ENCODE results near the gene ABLIM3. TPM values are rescaled to one million over a fixed set of nuclear protein-coding genes. Genes with fewer than 3 reads are reported as not detected.

The ABLIM3 gene
- total RNA-seq, 1 donor from 2014 or later: 20.0 TPM

DNA sequence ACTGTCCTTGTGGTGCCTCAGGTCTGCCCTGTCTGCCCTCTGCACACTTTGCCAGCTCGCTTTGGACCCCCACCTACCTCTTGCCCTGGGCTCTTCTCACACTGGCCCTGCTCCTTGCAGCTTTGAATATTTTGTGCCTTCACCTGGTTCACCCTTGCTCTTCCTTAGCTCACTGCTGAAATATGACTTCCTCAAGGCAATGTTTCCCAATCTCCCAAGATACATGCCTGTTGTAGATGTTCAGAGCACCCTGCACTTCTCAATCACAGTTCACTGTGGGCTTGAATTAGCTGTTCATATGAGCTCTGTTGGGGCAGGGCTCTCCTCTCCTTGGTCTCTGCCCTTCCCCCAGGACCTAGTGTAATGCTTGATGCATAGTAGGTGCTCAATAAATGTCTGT, 138.4 kb downstream of the ABLIM3 start:
- DNase-seq (ENCODE audit: low read depth in 2 of 2): no peak

DNA sequence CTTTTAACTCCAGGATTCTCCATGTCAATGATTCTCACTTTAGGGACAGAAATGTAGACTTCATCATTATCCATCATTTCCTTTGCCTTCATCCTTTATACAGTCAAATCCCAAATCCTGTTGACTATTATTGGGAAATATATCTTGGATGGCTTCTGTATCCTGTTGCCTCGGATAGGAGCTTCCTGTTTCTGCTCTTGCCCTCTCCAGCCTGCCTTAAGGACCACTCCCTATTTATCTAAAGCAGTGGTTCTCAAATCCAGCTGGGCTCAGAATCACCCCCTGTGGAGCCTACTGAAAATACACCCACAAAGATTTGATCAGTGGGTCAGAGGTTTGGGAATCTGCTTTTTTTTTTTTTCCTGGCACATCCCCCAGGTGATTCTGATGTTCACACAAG, 138.8 kb downstream of the ABLIM3 start:
- DNase-seq (ENCODE audit: low read depth in 2 of 2): peak in 1 of 2 donors; percentile 25

GRCh38 chr5:149280802-149281201, 139.5 kb downstream of the ABLIM3 start:
- no peak for DNase-seq (ENCODE audit: low read depth in 2 of 2)

DNA sequence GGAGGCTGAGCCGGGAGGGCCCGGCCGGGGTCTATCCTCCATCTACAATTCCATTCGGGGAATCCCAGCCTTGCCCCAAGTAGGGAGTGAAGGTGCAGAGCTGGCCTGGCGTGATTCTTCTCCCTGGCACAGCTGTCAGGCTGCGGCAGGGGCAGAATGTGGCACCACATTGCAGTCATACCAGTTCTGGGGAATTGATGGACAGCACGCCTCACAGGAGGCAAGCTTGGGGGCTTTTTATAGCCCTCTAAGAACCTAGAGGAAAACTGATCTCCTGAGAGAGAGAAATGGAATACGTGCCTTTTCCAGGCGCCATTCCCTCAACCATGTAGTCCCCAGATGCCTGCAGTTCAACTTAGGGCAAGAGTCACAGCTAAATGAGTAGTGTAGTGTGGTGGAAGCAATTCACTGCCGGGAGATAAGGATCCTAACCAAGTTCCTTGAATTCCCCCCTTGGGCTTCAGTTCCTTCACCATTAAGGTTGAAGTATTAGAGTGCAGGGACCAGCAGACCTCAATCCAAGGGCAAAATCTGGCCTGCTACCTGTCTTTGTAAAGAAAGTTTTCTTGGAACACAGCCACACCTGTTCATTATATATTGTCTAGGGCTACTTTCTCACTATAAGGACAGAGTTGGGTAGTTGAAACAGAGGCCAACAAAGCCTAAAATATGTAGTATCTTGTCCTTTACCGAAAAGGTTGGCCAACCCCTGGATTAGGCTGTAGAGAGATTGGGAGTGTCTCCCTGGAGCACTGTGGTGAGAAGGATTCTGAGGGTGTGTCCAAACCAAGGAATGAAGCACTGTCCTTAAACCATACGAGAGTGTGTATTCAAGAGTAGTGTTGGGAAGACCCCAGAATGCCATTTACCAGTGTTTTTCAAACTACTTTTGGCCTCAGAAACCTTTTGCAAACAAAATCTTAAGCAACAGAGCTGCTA, 141.0 kb downstream of the ABLIM3 start:
- DNase-seq (ENCODE audit: low read depth in 2 of 2): no peak

- DNase-seq (ENCODE audit: low read depth in 2 of 2): no peak
These were observed 141.7 kb downstream of the ABLIM3 start for GRCh38 chr5:149282966-149283332.

GRCh38 chr5:149283626-149284480, 142.6 kb downstream of the ABLIM3 start:
- DNase-seq (ENCODE audit: low read depth in 2 of 2): peak in 1 of 2 donors; percentile 16

DNA sequence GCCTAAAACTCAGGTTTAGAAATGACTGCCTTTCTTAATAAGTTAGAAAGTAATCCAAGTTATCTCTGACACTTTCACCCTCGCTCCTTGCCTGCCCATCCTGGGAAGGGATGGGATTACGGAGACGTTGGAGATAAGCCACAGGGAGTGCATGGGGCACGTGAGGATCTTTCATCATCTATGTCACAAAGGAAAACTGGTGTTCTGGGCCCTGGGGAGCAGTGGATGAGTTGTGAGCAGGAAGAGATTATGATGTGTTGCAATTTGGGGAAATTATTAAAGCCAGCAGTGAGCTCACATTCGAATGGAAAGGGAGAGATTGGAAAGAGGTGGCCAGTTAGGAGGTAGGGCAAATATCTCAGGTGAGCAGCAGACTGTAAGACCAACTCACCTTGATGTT, 143.2 kb downstream of the ABLIM3 start:
- peak; percentile 34 to 63 for DNase-seq (ENCODE audit: low read depth in 2 of 2)

DNA sequence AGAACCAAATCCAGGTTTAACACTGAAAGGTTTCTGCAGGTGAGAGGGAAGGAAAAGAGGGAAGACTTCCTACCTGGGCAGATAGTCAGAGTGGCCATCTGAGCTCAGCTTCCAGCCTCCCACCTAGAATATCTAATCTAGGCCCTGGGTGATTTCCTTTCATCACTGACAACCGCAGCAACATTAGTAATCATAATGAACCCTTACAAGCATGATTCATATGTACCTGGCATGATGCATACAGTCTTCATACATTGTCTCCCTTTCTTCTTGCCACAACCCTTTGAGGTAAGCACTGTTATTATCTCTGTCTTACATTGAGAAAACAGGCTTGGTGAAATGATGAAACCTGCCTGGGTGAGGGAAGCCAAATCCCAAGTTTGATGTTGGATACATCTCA, 143.9 kb downstream of the ABLIM3 start:
- no peak for DNase-seq (ENCODE audit: low read depth in 2 of 2)

GRCh38 chr5:149288436-149288835, 147.1 kb downstream of the ABLIM3 start:
- DNase-seq (ENCODE audit: low read depth in 2 of 2): peak; percentile 79 to 97

DNA sequence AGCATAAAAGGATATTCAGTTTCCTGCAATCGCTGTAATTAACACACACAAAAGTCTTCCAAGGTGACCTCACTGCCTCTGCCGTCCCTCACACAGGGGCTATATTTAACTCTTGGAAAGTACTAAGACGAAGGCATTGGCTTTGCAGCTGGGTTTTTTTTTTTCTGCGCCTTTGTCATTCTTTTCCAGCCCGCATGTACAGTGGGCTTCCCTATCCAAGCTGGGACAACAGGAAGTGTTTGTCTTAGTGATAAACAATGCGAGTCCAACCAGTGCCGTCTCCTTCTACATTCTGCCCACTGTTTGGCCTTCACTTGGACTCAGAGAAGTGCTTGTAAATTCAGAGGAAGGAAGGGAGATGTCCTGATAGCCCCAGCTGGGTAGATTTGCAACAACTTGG, 148.0 kb downstream of the ABLIM3 start:
- peak in 1 of 2 donors; percentile 95 for DNase-seq (ENCODE audit: low read depth in 2 of 2)

GRCh38 chr5:149294872-149295829, 153.9 kb downstream of the ABLIM3 start:
- no peak for DNase-seq (ENCODE audit: low read depth in 2 of 2)

- DNase-seq (ENCODE audit: low read depth in 2 of 2): peak in 1 of 2 donors; percentile 62
These were observed 156.2 kb downstream of the ABLIM3 start for GRCh38 chr5:149297340-149298025.

- no peak for DNase-seq (ENCODE audit: low read depth in 2 of 2)
These were observed 156.9 kb downstream of the ABLIM3 start for GRCh38 chr5:149298163-149298562.

DNA sequence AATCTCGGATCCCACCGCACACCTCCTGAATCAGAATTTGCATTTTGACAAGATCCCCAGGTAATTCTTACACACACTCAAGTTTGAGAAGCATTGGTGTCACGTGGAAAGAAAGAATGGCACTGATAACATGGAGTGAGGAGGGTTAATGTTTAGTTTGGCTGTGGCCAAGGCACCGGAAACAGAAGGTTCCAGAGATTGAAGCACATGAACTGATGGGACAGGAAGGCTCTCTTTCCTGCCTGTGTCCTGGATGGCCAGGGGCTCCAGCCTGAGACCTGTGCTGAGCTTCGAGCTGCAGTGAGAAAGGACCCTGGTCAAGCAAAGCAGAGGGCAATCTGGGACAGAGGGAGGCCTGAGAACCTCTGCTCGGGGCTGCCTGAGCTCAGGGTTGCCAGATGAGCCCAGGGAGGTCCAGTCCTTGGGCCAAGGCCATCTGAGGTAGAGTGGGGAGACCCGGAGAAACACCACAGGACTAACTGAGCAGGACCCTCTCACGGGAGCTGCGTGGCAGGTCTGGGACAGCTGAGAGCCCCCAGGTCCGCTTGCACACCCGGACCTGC, 157.6 kb downstream of the ABLIM3 start:
- peak; percentile 88 to 97 for DNase-seq (ENCODE audit: low read depth in 2 of 2)

DNA sequence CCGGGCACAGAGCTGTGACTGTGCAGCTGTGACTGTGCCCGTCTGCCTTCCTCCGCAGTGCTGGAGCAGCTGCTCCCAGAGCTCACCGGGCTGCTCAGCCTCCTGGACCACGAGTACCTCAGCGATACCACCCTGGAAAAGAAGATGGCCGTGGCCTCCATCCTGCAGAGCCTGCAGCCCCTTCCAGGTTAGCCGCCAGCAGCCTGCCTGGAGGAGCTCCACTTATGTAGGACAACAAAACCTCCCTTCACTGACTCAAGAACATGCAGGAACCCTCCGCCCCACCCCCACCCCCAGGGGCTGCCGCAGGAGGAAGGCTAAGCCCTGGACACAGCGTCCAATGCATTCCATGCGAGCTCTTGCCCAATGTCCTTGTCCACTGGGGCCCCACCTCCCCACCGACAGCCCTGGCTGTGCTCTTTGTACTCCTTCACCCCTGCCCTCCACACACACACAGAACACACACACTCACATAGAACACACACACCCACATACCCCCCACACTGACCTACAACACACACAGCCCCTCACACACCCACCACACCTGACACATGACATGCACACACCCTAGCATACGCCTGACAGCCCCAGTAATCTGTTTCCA, 158.3 kb downstream of the ABLIM3 start:
- DNase-seq (ENCODE audit: low read depth in 2 of 2): no peak

DNA sequence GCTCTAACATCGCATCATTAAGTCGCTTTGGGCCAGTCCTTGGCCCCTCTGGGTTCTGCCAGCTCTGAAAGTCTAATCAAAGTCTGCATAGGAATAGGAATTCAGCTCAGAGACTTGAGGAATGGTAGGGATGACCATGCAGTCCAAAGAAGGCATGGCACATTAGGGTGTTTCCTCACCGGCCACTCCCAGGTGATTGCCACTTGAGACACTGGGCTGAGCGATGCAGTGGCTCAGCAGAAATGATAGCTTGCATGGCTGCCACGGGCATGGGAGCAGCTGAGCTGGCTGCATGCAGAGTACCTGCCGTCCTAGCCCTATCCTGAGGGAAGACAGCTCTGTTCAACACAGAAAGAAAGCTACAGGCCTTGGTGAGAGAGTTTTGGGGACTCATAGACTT, 159.1 kb downstream of the ABLIM3 start:
- no peak for DNase-seq (ENCODE audit: low read depth in 2 of 2)

DNA sequence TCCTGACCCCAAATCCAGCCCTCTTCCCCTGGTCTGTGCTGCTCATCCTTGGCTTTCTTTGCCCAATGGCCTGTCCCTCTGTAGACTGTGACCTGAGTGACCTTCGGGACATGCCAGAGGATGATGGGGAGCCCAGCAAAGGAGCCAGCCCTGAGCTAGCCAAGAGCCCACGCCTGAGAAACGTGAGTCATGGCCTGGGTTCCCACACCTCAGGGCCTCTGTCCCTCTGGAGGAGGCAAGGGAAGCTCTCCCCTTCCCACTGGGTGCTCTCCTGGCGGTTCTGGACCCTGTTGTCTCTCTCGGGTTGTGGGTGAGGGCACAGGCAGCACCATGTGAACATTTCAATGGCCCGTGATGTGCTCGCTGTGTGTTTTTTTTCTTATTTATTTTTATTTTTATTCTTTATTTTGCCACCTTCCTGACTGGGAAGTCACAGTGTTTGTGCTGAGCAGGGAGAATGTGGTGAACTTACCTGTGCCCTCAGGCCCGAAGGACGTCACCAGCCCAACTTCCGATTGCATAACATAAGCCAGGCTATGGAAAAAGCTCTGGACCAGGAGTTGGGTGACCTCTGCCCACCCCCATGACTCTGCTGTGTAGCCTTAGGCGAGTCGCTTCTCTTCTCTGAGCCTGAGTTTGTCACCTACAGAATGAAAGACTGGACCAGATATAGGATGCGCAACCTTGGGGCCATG, 159.9 kb downstream of the ABLIM3 start:
- DNase-seq (ENCODE audit: low read depth in 2 of 2): peak in 1 of 2 donors; percentile 74

DNA sequence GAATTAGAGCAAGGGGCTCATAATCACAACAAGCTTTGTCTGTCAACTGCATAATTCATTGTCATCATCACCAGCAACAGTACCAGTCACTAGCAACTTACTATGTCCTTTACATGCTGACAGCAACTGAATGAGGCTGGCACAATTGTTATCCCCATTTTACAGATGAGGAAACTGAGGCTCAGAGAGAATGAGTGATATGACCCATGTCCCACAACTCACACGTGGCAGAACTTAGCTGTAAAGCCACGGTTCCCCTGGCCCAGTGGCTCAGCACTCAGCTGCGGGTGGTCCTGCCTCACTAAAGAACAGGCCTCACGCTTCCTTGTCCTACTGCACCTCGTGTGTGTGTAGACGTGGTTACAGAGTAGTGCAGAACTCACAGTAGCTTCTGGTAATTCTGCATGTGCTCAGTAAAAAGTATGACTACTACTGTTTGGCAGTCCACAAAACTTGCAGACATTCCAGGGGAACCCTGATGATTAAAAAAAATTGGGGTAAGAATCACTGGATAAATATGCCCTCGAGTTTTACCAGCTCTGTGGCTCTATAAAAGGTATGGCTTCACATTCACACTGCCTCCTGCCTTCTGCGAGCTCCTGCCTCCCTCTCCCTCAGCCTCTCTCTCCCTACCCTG, 160.6 kb downstream of the ABLIM3 start:
- DNase-seq (ENCODE audit: low read depth in 2 of 2): no peak

GRCh38 chr5:149302641-149303040, 161.3 kb downstream of the ABLIM3 start:
- no peak for DNase-seq (ENCODE audit: low read depth in 2 of 2)

All from lung microvascular endothelial cell (primary cell).